HG03097 (cell line): Measurements from ENCODE around the gene GULP1.

Experiments used
- ATAC-seq: cut with Tn5 transposase; IDR thresholded peaks from one replicate; pipeline ENCODE4 v1.9.1; 2021; ENCODE audit not compliant: unreplicated experiment, low FRiP score

GULP1 gene

GRCh38 chr2:188414411-188414810, 122.7 kb downstream of the GULP1 start:
- ATAC-seq, result no peak

- no peak for ATAC-seq
Observed at GRCh38 chr2:188414869-188415753, 123.4 kb downstream of the GULP1 start.

- no peak for ATAC-seq
Observed at GRCh38 chr2:188415754-188416083, 124.0 kb downstream of the GULP1 start.

GRCh38 chr2:188416367-188416766, 124.7 kb downstream of the GULP1 start:
- no peak for ATAC-seq

- ATAC-seq, result no peak
Observed at GRCh38 chr2:188422726-188423125, 131.1 kb downstream of the GULP1 start.

- ATAC-seq, result no peak
Observed at GRCh38 chr2:188425266-188425665, 133.6 kb downstream of the GULP1 start.

GRCh38 chr2:188426121-188426520, 134.4 kb downstream of the GULP1 start:
- ATAC-seq, result no peak

GRCh38 chr2:188430705-188431104, 139.0 kb downstream of the GULP1 start:
- ATAC-seq, result no peak

GRCh38 chr2:188434018-188434417, 142.3 kb downstream of the GULP1 start:
- no peak for ATAC-seq

GRCh38 chr2:188435115-188435514, 143.4 kb downstream of the GULP1 start:
- no peak for ATAC-seq

GRCh38 chr2:188437537-188437936, 145.9 kb downstream of the GULP1 start:
- no peak for ATAC-seq

GRCh38 chr2:188439986-188440385, 148.3 kb downstream of the GULP1 start:
- ATAC-seq, result no peak

- no peak for ATAC-seq
Observed at GRCh38 chr2:188440849-188441248, 149.2 kb downstream of the GULP1 start.

GRCh38 chr2:188441288-188441947, 149.7 kb downstream of the GULP1 start:
- no peak for ATAC-seq

- no peak for ATAC-seq
Observed at GRCh38 chr2:188443207-188443606, 151.5 kb downstream of the GULP1 start.

GRCh38 chr2:188444106-188444835, 152.6 kb downstream of the GULP1 start:
- ATAC-seq, result no peak

- no peak for ATAC-seq
Observed at GRCh38 chr2:188449561-188449960, 157.9 kb downstream of the GULP1 start.

- ATAC-seq, result no peak
Observed at GRCh38 chr2:188449971-188450370, 158.3 kb downstream of the GULP1 start.

GRCh38 chr2:188450732-188451483, 159.2 kb downstream of the GULP1 start:
- ATAC-seq, result no peak

- no peak for ATAC-seq
Observed at GRCh38 chr2:188452084-188452483, 160.4 kb downstream of the GULP1 start.
